Activated naive CD4-positive, alpha-beta T cell (primary cell): ENCODE results near the gene STIP1.
A peak's percentile ranks its signal among the peaks of the same experiment; 100 is the strongest.

Experiments used
- DNase-seq, 4 experiments: peaks; one replicate each; lab custom pipeline; 2025; lab: John Stamatoyannopoulos, UW

Gene STIP1

DNA sequence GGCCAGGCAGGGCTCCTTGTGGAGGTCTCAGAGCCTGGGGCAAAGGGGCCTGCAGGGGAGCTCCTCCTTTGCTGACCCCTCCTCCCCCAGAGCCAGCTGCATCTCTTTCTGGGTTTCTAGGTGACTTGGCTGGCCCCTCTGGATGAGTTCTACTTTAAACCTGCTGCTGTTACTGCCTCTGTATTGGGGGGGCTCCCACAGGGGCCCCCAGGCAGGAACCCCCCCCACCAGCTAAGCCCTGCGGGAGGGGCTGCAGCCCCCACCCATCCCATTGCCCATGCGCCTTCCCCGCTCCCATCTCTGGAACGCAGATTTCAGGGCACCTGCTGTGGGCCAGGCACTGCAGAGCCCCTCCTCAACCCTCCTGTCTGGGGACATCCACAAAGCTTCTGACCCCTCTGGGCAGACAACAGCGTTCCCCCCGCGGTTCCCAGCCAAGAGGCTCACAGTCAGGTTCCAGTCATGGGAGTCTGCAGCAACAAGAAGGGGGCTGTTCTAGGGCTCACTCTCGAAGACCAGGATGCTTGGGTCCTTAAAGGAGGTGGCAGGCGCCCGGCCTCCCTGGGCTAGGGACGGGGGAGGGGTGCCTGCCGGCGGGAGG lies 64.5 kb downstream of the STIP1 start:
- DNase-seq: no peak

DNA sequence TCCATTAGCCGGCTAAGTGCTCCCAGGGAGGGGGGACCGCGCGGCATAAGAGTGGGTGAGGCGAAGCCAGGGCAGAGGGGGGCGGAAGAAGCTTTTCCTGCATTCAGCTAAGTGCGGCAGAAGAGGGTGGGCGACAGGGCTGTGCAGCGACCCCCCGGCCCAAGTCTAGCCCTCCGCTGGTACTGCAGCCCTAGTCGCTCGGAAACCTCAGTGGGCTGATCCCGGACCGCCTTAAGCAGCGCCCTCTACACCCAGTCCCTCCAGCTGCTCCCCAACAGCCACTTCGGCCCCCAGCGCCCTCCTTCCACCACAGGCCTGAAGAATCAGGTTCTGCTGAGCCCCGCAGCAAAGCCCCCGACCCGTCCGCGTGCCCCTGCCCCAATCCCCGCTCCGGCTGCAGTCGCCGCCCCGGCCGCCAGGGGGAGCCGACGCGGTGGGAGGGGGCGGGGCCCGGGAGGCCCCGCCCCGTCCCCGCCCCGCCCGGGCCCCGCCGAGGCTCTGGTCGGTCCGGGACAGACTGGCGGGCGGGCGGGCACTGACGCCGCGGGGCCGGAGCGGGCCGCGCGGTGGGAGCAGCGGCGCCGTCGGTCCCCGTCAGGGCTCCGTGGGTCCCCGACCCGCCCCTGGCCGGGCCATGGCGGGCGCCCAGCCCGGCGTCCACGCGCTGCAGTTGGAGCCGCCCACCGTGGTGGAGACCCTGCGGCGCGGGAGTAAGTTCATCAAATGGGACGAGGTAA lies 65.2 kb downstream of the STIP1 start, which contains the start of gene PLCB3:
Gene PLCB3, plus strand, starts transcription at position 515 of the 737 bp plus-strand sequence. Its CDS starts 120 bp downstream, at position 635.
- DNase-seq: peak; percentile 29 to 63 (median 42)

DNA sequence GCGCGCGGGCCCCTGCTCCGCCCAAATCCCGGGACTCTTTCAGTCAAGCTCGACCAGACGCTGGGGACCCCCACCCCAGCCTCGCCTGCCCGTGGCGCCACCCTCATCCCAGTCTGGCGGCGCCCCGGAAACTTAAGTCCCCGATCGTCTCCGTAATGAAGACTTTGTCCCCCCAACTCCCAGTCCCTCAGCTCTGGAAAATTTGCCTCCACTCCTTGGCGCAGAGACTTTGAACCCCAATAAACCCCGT lies 65.7 kb downstream of the STIP1 start:
- DNase-seq: no peak

DNA sequence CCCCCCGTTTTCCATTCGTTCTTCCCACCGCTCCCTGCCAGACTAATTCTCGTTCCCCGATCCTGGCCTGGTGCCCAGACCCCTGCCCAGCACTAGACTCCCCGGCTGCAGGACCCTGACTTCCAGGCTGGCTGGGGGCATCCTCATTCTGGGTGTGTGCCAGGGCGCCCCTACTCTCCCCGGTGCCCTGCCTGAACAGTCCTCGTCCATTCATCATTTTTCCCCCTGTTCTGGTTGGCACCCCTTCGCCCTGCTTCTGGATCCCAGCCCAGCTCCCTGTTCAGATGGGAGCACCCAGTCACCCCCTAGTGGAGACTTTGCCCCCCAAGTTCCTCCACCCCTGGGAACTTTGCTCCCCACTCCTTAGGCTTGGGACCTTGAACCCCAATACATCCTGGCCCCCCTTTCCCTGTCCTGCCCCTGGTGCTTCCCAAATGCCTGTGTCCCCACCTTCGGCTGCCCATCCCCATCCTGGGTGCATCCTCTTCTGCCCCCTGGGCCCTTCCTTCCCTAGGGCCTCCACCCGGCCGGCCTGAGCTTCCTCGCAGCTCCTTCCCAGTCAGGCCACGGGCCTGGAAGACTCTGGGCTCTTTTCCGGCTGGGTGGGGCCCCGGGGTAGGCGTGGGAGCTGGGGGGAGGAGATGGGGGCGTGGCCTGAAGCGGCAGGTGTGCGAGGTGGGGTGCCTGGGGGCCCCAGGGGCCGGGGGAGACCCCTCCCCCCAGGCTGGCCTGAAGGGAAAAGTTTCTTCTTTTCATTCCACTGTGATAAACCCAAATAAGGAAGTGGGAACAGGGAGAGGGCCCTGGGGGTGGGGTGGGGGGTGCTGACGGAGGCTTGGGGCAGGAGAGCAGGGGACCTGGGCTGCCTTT lies 66.3 kb downstream of the STIP1 start:
- no peak for DNase-seq

- DNase-seq: no peak
Observed at GRCh38 chr11:64253043-64253442, 67.1 kb downstream of the STIP1 start.

GRCh38 chr11:64253481-64253880 lies 67.5 kb downstream of the STIP1 start:
- no peak for DNase-seq
